OCI-M2 (cell line): ENCODE results near the gene PTPN18.
"Not testable (repeated sequence)": the region's sequence is repeated elsewhere in the genome, so short reads cannot be mapped to it uniquely, and the experiment has no call there.

Experiments used
- DNase-seq: peaks from one replicate; lab custom pipeline; 2025; ENCODE audit not compliant: unreplicated experiment; lab: John Stamatoyannopoulos, UW

PTPN18 gene, protein sequence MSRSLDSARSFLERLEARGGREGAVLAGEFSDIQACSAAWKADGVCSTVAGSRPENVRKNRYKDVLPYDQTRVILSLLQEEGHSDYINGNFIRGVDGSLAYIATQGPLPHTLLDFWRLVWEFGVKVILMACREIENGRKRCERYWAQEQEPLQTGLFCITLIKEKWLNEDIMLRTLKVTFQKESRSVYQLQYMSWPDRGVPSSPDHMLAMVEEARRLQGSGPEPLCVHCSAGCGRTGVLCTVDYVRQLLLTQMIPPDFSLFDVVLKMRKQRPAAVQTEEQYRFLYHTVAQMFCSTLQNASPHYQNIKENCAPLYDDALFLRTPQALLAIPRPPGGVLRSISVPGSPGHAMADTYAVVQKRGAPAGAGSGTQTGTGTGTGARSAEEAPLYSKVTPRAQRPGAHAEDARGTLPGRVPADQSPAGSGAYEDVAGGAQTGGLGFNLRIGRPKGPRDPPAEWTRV

DNA sequence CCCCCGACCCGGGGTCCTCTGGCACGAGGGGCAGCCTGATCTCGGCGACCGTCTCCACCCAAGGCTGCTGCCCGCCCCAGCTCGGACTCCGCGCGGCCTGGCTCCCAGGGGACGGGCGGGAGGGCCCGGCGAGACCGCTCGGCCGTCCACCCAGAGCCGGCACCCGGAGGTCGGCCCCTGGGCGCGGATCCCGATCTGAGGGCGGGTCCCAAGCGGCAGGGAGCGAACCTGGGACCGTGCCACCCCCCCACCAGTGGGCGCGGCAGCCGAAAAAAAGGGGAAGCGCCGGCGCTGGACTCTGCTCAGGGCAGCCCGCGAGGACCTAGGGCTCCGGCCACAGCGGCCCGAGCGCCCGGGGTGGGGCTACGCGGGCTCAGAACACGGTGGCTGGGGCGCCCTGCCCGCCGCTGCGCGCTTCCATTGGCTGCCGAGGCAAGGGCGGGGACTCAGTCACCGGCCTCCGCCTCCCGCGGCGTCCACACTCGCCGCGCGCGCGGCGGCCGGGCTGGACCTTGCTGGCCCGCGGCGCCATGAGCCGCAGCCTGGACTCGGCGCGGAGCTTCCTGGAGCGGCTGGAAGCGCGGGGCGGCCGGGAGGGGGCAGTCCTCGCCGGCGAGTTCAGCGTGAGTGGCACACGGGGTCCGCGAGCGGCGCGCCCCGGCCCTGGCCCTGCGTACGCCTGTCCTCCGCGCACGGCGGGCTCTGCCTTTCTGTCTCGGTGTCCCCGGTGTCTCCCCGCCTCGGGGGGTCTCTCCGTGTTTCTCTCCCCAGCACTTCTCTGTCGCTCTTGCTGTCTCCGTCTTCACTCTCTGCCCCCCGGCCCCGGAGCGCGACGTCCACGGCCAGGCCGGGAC, at the start of gene PTPN18:
PTPN18 (plus strand) TSS at position 479 of the 854 bp plus-strand sequence; CDS start at position 531, 52 bp downstream.
- DNase-seq: no peak

DNA sequence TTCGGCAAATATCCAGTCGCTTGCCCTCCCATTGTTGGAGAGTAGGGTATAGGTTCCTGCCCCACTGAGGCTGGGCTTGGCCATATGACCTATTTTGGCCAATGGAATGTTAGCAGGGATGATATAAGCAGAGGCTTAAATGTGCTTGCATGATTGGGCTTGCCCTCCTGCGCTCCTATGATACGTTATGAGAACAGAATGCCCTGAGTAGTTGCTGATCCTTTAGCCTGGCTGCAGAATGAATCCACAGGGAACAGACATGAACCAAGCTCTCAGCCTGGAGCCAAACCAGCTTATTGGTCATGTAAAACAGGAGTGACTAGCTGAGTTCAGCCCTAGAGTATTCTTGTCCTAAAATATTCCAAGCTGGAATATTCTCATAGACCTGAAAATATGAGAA, 48.0 kb upstream of the PTPN18 start:
- no peak for DNase-seq

DNA sequence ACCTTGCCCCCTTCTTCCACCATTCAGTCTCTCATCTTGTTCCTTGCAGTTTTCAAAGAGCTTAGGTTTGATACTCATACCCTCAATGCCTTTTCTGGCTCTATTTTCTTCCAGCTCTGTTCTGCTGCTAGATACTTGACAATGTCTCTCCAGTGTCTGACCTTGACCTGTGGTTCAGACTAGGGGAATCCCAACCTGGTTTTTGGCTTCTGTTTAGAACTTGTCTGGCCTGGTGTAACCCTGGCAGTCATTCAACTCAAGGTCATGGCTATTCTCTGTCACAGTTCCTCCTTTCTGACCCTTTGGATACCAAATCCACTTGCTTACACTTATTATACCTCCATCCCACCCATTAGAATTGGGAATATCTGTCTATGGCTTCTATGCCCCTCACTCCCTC, 45.0 kb upstream of the PTPN18 start:
- no peak for DNase-seq

DNA sequence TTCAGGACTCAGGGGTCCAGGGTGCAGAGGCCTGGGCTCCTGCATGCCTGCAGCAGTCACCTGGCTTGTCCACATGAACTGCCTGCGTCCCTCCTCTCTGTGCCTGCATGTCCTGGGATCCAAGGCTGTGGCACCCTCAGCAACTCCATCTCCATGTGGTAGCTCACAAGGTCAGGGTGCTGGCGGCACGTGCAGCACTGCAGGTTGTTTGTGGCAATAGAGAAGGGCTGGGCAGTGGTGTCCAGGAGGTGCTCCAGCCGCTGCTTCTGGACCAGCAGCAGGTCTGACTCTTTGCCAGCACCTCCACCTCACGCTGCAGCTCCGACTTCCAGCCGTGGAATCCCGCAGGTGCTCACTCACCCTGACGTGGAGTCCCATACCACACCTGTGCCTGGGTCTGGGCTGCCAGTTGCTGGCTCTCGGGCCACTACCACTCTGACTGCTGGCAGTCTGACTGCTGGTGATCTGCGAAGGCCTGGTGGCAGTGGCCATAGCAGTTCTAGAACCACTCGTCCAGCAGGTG, 42.0 kb upstream of the PTPN18 start:
- DNase-seq: no peak

DNA sequence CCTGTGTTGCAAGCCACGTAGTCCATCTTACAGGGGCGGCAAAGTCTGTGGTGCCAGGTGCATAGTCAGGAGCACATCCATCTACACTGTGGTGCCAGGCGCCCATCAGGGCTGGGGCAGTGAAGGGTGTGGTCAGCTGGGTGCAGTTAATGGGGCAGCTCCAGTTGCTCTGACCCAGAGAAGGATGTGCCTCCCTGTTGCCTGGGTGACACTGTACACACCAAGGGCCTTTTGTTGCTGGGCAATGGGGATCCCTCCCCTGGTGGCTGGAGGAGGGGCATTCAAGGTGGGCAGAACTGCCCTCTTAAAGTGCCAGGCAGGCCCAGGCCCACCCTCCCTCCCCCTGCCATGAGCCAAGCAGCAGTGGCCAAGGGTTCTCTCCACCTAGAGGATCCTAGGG, 41.5 kb upstream of the PTPN18 start:
- no peak for DNase-seq

DNA sequence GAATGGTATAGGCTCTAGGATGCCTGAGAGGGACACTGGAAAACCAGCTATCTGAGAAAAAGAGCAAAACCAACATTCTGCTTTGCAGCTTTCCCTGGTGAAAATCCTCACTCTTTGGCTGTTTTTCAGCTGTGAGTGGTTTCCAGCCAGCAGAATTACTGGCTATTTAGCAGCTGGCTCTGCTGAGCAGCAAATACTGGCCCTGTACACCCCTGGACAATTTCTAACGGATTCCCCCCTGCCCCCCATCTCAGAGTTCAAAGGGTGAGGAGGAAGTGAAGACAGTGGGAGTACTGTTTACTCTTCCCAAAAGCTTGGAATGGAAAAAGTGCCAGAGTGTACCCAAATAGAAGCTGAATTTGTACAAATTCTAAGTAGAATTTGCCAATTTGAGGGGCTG, 39.3 kb upstream of the PTPN18 start:
- DNase-seq: no peak

DNA sequence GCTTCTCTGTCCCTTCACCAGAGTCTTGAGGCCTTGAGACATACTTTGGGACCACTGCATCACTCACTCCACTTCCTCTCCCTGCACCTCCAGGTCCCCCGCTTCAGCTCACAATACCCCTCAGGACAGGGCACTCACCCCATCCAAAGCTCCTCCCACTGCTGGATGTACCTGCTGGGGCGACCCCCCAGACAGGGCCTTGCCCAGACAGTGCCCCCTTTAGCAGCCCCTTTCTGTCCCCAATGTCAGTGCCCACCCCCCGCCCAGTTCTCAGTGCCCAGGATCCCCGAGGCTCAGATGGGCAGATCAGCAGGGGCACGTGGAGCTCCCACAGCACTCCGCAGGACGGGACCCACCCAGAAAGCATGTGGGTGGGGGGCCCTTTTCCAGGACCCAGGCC, 37.0 kb upstream of the PTPN18 start:
- no peak for DNase-seq

DNA sequence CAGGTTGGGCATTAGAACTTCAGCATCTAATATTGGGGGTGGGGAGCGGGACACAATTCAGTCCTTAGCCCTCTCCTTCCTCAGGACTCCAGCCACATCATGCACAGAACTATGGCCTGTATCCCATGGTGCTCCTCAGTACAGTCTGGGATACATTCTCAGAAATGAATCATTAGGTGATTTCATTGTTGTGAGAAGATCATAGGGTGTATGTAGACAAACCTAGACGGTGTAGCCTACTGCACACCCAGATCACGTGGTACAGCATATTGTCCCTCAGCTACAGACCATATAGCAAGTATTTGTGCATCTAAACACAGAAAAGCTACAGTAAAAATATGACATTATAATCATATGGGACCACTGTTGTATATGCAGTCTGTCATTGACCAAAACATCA, 36.3 kb upstream of the PTPN18 start:
- no peak for DNase-seq

DNA sequence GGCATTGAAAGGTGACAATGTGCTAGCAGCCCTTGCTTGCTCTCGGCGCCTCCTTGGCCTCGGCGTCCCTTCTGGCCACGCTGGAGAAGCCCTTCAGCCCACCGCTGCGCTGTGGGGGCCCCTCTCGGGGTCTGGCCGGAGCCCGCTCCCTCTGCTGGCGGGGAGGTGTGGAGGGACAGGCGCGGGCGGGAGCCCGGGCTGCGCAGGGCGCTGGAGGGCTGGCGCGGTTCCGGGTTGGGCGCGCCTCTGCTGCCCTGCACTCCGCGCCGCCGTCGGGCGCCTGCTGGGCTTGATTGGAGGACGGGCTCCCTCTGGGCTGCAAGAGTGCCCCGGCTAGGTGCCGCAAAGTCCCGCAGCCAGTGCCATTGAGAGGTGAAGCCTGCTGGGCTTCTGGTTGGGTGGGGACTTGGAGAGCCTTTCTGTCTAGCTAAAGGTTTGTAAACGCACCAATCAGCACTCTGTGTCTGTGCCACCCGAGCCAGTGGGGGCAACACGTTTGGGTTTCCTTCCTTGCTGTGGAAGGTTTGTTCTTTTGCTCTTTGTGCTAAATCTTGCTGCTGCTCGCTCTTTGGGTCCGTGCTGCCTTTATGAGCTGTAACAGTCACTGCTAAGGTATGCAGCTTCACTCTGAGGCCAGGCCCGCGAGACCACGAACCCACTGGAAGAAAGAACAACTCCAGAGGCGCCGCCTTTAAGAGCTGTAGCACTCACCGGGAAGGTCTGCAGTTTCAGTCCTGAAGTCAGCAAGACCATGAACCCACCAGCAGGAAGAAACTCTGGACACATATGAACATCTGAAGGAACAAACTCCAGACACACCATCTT, 27.9 kb upstream of the PTPN18 start:
- no peak for DNase-seq

DNA sequence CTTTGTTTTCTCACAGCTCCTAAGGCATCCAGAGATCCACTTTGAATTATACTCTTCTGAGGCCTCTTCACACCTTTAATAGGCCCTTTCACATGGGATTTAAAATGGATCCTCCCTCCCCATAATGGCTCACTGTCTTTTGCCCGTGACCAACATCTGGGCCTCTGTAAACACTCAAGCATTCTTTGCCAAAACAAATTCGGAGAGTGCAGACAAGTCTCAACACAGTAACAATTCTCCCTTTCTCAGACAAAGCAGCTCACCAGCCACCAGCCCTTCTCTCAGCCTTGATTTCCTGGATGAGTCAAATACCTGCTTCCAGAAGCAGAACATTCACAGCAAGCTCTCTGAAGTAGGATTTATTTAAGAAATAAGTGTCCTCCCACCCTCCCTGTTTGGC, 27.1 kb upstream of the PTPN18 start:
- DNase-seq: no peak

DNA sequence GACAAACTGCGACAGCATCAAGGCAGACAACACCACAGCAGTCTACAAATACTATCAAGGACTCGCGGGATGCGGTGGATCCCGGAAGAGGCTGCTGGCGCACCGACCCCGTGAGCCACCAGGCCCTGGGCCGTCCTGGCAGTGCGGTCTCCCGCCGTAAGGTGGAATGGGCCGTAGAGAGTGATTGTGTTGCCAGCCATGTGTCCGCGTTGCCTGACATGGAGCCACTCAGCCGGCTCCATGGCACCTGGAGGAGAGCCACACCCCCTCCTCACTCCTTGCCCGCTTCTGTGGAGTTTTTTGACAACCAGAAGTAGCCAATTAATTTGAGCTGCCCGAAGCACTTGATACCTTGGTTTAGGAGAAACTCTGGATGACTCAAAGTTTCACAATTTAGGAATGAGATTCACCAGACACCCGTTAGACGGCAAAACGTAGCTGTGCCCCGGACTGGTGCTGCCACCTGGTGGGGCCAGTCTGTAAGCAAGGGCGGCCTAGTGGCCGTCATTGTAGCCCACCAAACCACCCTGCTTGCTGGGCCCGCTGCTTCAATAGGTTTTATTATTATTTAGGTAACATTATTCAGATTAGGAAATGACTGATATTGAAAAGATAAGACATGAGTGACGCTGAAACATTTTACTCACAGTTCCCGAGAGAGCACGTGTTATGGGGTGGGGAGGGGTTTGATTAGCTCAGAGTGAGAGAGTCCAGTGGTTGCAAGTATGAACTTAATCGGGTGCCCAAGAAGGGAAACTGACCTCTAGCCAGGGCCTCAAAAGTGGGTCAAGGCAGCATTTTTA, 23.4 kb upstream of the PTPN18 start:
- DNase-seq: no peak

DNA sequence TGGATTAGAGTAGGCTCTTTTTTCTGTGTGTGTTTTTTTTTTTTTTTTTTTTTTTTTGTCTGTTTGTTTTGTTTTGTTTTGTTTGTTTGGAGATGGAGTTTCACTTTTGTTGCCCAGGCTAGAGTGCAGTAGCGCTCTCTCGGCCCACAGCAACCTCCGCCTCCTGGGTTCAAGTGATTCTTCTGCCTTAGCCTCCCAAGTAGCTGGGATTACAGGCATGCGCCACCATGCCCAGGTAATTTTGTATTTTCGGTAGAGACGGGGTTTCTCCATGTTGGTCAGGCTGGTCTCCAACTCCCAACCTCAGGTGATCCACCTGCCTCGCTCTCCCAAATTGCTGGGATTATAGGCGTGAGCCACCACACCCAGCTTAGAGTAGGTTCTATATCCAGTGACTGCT, 22.6 kb upstream of the PTPN18 start:
- not testable (repeated sequence) for DNase-seq

DNA sequence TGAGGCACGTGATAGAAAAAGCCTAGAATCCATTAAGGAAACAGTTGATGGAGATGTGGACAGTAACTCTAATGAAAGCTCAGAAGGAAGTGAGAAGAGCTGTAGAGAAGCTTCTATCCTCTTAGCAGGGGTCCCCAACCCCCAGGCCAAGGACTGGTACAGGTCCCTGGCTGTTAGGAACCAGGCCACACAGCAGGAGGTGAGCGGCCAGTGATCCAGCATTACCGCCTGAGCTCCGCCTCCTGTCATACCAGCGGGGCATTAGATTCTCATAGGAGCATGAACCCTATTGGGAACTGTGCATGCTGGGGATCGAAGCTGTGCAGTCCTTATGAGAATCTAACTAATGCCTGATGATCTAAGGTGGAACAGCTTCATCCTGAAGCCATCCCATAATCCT, 21.8 kb upstream of the PTPN18 start:
- DNase-seq: no peak

DNA sequence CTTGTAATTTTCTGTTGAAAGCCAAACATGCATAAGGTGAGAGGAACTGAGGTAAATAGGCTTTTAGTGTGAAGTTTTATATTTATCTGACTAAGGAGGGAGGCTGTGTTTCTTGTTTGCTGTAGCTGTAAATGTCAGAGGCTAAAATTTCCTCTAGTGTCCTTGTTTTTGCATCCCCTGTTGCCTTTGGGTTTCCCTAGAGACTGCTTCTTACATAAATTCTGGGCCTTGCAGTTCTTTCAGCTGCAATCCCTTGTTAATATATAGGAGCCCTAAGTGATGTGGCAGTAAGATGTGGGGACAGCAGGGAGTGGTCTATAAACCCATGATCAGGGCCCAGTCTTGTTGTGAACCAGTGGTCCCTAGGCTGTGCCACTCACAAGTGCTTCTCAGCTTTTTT, 20.6 kb upstream of the PTPN18 start:
- DNase-seq: no peak

DNA sequence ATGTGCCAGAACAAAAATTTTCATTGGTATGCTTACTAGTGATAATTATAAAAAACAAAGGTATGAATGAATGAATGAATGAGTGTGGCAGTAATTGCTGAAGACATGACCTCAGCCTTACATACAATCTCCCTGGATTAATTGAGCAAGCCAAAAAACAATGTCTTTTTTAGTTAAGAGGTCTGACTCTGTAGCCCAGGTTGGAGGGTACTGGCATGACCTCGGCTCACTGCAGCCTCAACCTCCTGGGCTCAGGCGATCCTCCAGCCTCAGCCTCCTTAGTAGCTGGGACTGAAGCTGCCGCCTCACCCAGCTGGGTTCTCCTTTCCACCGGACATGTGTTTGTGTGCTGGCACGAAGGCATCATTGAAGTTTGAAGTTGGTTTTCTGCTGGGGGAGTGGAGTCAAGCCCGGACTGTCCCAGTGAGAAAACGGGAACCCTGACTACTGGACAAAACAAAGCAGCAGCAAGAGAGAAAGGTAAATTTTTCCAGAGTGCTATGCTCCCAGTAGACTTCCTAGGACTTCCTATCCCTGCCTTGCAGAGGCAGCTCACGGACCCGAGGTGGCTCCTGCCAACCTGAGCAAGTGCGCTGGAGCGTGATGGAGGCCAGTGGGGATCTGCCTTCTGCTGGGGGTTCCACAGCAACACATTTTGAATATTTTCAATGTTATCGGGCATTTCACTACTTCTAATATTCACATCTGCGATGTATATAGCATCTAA, 19.5 kb upstream of the PTPN18 start:
- no peak for DNase-seq

DNA sequence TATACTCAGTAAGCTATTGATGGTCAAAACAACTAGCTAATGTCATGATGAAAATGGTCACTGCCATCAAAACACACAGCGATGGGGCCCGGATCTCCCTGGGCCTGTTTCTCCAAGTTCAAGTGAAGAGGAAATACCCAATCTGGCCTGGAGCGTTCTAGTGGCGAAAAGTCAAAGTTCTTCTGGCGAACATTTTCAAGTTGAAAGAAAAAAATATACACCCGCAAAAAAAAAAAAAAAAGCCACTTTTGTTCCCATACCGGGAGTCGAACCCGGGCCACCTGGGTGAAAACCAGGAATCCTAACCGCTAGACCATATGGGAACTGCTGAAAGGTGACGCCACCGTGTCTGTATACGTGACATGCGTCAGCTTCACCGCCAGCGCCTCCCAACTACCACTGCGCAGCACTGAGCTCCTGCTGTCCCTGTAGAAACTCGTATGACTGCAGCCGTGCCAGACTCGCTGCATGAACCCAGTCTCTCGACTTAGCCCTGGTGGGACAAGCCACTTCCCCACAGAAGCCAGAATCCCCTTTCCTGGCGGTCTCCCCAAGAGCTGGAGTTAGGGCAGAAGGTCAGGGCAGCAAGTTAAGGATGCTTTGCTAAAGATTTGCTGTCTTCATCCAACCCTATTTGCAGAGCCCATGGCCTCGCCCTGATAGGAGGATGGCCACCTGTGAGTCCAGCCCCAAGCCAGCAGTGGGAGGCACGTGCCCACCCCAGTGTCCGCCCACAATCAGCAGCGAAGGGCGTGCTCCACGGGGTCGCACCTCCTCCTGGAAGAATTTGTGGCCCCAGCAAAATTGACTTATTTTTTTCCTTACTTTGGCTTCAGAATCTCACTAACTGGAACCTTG, 18.8 kb upstream of the PTPN18 start:
- DNase-seq: no peak

DNA sequence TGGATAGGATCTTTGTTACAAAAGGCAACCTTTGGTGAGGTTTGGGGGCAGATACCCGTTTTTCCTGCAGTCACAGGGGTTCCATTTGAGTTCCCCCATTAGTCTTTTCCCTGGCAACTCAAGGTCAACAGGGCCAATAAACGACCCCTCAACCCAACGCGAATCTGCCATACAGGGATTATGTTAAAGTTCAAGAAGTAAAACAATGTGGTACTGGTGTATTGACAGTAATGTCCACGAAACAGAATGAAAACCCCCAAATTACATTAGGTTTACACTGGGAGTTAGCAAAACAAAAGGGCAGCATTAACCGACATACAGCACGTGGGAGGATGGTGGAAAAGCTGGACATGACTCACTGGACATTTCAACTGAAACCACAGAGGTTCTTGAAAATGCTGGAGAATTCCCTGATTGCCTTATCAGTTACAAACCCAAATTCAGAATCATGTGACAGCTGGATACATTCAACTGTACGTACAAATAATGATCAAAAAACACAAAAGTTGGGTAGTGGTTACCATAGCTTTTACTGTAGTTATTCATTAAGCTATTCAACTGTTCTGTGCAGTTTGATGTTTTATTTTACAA, 18.0 kb upstream of the PTPN18 start:
- DNase-seq: no peak

DNA sequence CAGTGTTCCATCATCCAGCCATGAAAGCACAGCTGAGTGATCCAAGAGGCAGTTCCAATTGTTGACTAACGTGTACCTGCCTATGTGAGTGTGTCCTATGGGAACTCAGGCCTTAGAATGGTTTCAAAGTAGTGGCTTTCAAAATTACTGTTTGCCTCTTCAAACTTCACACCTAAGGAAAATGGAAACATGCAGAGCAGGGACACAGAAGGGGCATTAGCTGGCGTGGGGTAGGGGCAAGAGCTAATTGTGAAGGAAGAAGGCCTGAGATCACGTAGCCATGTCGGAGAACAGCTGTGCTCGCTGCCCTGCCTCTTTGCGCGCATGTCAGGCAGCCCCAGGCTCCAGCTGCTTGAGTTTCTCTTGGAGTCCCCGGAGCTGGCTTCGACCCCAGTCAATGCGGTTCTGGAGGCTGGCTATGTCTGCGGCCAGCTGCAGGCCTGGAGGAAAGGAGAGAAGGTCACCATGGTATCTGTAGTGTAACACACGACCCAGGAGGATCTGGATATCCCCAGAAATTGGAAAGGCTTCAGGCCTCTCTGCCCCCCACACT, 17.0 kb upstream of the PTPN18 start:
- no peak for DNase-seq
